ENCODE data around the gene C20orf204. TPM values are rescaled to one million over a fixed set of nuclear protein-coding genes. Genes with fewer than 3 reads are reported as not detected.

The C20orf204 gene
- total and polyA plus RNA-seq, 2 donors (not counting 3 experiments of a cell fraction or from before 2014, with no cell fraction given): 2.8 to 5.8 TPM

GRCh38 chr20:64015635-64016034 lies 20.3 kb upstream of the C20orf204 start:
- Histone ChIP-seq H4K20me1 (replicated peaks; ENCODE audit: control insufficient read depth, extremely low read depth, insufficient read depth, low read length) (no peaks in the 10 kb centered on the region), H3K79me2 (ENCODE audit: control insufficient read depth, insufficient read depth, low read length) (no peaks in the 10 kb centered on the region), H3K4me3 (replicated peaks in 1 of 3; ENCODE audit: insufficient read depth in 1 of 3, low read depth in 1 of 3, low read length in 3 of 3) (no peak overlapping the region), H3K9me3 (replicated peaks; ENCODE audit: control insufficient read depth, insufficient read depth, low read length) (no peaks in the 10 kb centered on the region), H3K36me3 (ENCODE audit: control insufficient read depth in 2 of 2, extremely low read depth in 1 of 2, insufficient read depth in 2 of 2, low read length in 2 of 2) (peaks cover 14 to 31% of the 10 kb centered on the region in 2 experiments), H3K27me3 (ENCODE audit: control insufficient read depth in 2 of 2, insufficient read depth in 2 of 2, low read length in 2 of 2) (no peaks in the 10 kb centered on the region), H3K4me1 (ENCODE audit: control insufficient read depth, extremely low read depth, insufficient read depth, low read length) (no peaks in the 10 kb centered on the region), H2AFZ (ENCODE audit: low read depth, low read length) (no peak overlapping the region), H3K4me2 (ENCODE audit: insufficient read depth, low read length) (no peak overlapping the region), H3K9ac (replicated peaks; ENCODE audit: extremely low read depth, insufficient read depth, low read length) (no peak overlapping the region), H3K9me1 (replicated peaks; ENCODE audit: control insufficient read depth, extremely low read depth, insufficient read depth, low read length) (no peaks in the 10 kb centered on the region), H3K27ac (ENCODE audit: insufficient read depth, low read depth, low read length) (no peak overlapping the region)
- FAIRE-seq (no peak), DNase-seq (ENCODE audit: low read depth, low spot score) (no peak)
- ChIA-PET POLR2A (no interaction called here), CTCF (no interaction called here)
- TF ChIP-seq CTCF (IDR thresholded peaks at IDR 0.05; ENCODE audit: extremely low read depth in 1 of 2, insufficient read depth in 1 of 2, low read depth in 1 of 2, low read length in 2 of 2): no peak
- TF ChIP-seq POLR2A (IDR thresholded peaks at IDR 0.05; ENCODE audit: low read depth, low read length): no peak
- no peak for TF ChIP-seq MAX (IDR thresholded peaks at IDR 0.05; ENCODE audit: insufficient read depth, insufficient read length)
- TF ChIP-seq MYC (IDR thresholded peaks at IDR 0.05; ENCODE audit: low read depth, low read length): no peak
- TF ChIP-seq FOS (IDR thresholded peaks at IDR 0.05; ENCODE audit: borderline replicate concordance, insufficient read depth, low read length): no peak
- no peak for TF ChIP-seq GATA2 (IDR thresholded peaks at IDR 0.05; ENCODE audit: insufficient read depth, insufficient read length, low read depth, low read length)
- no peak for TF ChIP-seq JUN (IDR thresholded peaks at IDR 0.05; ENCODE audit: borderline replicate concordance, insufficient read depth, insufficient read length, low read depth)
- no peak for TF ChIP-seq POLR2AphosphoS5 (IDR thresholded peaks at IDR 0.05; ENCODE audit: insufficient read depth, low read depth, low read length)
- TF ChIP-seq EZH2 (IDR thresholded peaks at IDR 0.05; ENCODE audit: borderline replicate concordance, low read depth, low read length, severe bottlenecking): no peak
- no TSS peak for BruUV-seq (replicated peaks)
- intact Hi-C loops (cut with micrococcal nuclease): no loop called here
- dilution Hi-C loops (cut with MboI; ENCODE audit: extremely low pct_ligation_motif_present, low sequenced_read_pairs): no loop called here

All from endothelial cell of umbilical vein (primary cell).